Prostate gland (tissue), 2 donors: Measurements from ENCODE around the gene ABCA7.

Experiments
- CTCF ChIP-seq, 4 experiments: fragments of 200-600 bp in 2 of 4; fragments of 450-650 bp in 2 of 4; sonication (generic) in 2 of 4; IDR thresholded peaks; 1 replicate in 3 of 4; 2 replicates in 1 of 4; pipeline ENCODE4 v1.5.1; 2016 to 2019; ENCODE audit warnings: antibody characterized with exemption in 4 of 4, mild to moderate bottlenecking in 2 of 4, moderate library complexity in 2 of 4
- POLR2A ChIP-seq: fragments of 450-650 bp; IDR thresholded peaks from one replicate; pipeline ENCODE4 v1.6.1; 2016; ENCODE audit warnings: antibody characterized with exemption, mild to moderate bottlenecking
- POLR2AphosphoS5 ChIP-seq: sonication (generic); formaldehyde crosslinking; IDR thresholded peaks from one replicate; pipeline ENCODE4 v1.6.1; 2017; ENCODE audit warnings: antibody characterized with exemption

GRCh38 chr19:1073063-1073955 lies 33.4 kb downstream of the ABCA7 start:
- TF ChIP-seq CTCF (IDR thresholded peaks at IDR 0.05) (no peak), POLR2A (no peak), POLR2AphosphoS5 (no peak)
